ENCODE data around the gene TMEM256.

Gene TMEM256

DNA sequence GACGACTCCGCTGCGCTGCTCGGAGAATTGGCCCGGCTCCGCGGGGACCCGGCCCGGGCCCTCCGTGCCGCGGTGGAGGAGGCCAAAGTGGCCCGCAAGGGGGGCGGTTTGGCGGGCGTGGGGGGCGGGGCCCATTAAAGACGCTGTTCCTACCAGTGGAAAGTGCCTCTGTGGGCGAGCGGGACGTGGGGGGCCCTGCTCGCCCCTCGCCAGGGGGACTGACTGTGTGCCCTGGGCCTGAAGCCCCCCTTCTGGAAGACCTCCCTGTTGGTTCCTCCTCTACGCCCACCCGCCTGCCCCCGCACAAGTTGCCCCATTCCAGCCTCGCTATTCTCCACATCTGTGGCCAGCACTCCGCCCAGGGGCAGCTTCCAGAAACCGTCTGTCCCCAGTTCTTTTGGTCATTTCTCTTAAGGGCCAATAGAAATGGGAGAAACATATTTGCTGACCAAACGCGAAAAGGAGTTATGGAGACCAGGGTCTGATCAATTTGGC lies 33.5 kb upstream of the TMEM256 start:
- Mint-ChIP-seq H3K36me3 (ENCODE audit: low read depth) (peaks cover 9% of the 10 kb centered on the region), H3K27ac (peak overlapping the region; percentile 93), H3K4me3 (peak overlapping the region; percentile 88), H3K27me3 (ENCODE audit: low read depth) (peaks cover 10% of the 10 kb centered on the region), H3K4me1 (ENCODE audit: low read depth) (peaks cover 37% of the 10 kb centered on the region), H3K9me3 (no peaks in the 10 kb centered on the region)

DNA sequence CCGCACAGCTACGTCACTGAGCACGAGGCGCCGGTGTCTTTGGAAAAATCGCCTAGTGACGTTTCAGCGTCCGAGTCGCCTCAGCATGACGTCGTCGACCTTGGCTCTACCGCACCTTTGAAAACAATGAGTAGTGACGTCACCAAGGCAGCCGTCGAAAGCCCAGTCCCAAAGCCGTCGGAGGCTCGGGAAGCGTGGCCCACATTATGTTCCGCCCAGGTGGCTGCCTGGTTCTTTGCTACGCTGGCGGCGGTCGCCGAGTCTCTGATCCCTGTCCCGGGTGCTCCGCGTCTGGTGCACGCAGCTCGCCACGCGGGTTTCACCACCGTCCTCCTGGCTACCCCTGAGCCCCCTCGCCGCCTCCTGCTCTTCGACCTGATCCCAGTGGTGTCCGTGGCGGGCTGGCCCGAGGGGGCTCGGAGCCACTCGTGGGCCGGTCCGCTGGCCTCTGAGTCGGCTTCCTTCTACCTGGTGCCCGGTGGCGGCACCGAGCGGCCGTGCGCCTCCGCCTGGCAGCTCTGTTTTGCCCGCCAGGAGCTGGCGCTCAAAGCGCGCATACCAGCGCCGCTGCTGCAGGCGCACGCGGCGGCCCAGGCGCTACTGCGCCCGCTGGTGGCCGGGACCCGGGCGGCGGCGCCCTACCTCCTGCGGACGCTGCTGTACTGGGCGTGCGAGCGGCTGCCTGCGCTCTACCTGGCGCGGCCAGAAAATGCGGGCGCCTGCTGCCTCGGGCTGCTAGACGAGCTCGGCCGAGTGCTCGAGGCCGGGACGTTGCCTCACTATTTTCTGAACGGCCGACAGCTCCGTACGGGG lies 32.9 kb upstream of the TMEM256 start:
- H3K27ac Mint-ChIP-seq = peak overlapping the region; percentile 97
- no peaks in the 10 kb centered on the region for H3K9me3 Mint-ChIP-seq
- H3K4me1 Mint-ChIP-seq (ENCODE audit: low read depth) = peaks cover 37% of the 10 kb centered on the region
- H3K27me3 Mint-ChIP-seq (ENCODE audit: low read depth) = peaks cover 8% of the 10 kb centered on the region
- peak overlapping the region; percentile 92 for H3K4me3 Mint-ChIP-seq
- peaks cover 8% of the 10 kb centered on the region for H3K36me3 Mint-ChIP-seq (ENCODE audit: low read depth)

DNA sequence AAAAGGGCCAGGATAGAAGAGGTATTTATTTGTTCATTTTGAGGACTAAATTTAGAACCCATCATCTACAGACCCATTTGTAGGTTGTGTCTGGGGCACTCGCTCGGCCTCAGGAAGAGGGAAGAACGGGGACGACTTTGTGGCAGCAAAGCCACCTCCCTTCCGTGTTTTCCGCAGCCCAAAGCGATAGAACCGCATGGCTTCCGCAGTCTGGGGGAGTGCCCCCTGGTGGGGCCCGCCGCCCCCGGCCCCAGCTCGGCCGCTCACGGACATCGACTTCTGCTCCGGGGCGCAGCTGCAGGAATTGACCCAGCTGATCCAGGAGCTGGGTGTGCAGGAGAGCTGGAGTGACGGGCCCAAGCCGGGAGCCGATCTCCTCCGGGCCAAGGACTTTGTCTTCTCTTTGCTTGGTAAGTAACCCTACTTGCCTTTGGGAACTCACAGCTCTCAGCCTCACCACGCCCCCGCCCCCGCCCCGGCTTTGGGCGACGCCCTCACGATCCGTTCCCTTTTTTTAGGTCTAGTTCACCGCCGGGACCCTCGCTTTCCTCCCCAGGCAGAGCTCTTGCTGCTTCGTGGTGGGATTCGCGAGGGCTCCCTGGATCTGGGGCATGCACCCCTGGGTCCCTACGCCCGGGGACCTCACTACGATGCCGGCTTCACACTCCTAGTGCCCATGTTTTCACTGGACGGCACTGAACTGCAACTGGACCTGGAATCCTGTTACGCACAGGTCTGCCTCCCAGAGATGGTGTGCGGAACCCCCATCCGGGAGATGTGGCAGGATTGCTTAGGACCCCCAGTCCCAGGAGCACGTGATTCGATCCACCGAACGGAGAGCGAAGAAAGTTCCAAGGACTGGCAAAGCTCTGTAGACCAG lies 32.0 kb upstream of the TMEM256 start:
- Mint-ChIP-seq H3K4me3 (peak overlapping the region; percentile 92), H3K27ac (peak overlapping the region; percentile 97), H3K9me3 (no peaks in the 10 kb centered on the region), H3K4me1 (ENCODE audit: low read depth) (peaks cover 34% of the 10 kb centered on the region), H3K36me3 (ENCODE audit: low read depth) (peaks cover 8% of the 10 kb centered on the region), H3K27me3 (ENCODE audit: low read depth) (peaks cover 8% of the 10 kb centered on the region)

DNA sequence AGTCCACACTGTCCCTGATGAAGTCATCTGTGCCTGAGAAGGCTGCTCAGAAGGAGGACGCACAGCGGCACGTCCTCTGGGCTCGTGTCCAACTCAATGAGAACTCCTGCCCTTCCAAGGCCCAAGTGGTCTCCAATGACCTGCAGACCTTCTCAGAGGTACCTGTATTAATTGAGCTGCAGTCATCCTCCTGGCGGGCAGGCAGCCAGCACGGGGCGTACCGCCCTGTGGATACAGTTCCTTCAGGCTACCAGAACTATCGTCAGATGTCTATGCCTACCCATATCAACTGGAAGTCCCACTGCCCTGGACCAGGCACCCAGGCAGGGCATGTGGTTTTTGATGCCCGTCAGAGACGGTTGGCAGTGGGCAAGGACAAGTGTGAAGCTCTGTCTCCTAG lies 28.4 kb upstream of the TMEM256 start:
- no peaks in the 10 kb centered on the region for H3K9me3 Mint-ChIP-seq
- H3K36me3 Mint-ChIP-seq (ENCODE audit: low read depth) = no peaks in the 10 kb centered on the region
- H3K4me3 Mint-ChIP-seq = no peak overlapping the region
- no peaks in the 10 kb centered on the region for H3K27me3 Mint-ChIP-seq (ENCODE audit: low read depth)
- H3K4me1 Mint-ChIP-seq (ENCODE audit: low read depth) = peaks cover 13% of the 10 kb centered on the region
- peak overlapping the region; percentile 55 for H3K27ac Mint-ChIP-seq

DNA sequence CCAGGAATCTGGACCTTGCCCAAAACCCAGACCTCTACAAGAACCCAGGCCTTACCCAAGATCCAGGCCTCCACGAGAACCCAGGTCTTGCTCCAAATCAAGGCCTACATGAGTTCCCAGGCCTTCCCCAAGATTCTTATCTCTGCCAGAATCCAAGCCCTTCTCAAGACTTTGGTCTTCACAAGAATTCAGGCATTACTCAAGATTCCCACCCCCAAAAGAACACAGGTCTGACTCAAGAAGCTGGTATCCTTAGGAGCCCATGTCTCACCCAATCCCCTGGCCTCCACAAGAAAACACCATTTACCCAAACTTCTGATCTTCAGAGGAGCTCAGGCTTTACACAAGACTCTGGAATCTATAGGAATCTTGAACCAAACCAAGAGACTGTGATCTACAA lies 27.3 kb upstream of the TMEM256 start:
- Mint-ChIP-seq H3K4me3 (no peak overlapping the region), H3K27ac (peak overlapping the region; percentile 50), H3K27me3 (ENCODE audit: low read depth) (no peaks in the 10 kb centered on the region), H3K9me3 (no peaks in the 10 kb centered on the region), H3K4me1 (ENCODE audit: low read depth) (peaks cover 10% of the 10 kb centered on the region), H3K36me3 (ENCODE audit: low read depth) (no peaks in the 10 kb centered on the region)

DNA sequence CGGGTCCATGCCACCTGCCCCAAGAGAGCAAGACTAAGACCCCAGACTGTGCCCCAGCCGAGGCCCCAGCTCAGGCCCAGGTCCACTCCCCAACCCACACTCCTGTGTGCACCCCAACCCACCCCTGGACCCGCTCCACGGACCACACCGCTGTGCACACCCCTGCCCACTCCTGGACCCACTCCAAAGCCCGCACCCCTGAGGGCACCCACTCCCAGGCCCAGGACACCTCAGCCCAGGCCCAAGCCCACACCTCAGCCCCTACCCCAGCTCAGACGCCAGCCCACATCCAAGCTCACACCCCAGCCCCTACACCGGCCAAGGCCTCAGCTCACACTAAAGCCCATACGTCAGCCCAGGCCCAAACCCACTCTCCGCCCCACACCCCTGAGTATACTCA lies 25.8 kb upstream of the TMEM256 start:
- Mint-ChIP-seq H3K27ac (no peak overlapping the region), H3K27me3 (ENCODE audit: low read depth) (no peaks in the 10 kb centered on the region), H3K9me3 (no peaks in the 10 kb centered on the region), H3K4me1 (ENCODE audit: low read depth) (no peaks in the 10 kb centered on the region), H3K36me3 (ENCODE audit: low read depth) (no peaks in the 10 kb centered on the region), H3K4me3 (no peak overlapping the region)

DNA sequence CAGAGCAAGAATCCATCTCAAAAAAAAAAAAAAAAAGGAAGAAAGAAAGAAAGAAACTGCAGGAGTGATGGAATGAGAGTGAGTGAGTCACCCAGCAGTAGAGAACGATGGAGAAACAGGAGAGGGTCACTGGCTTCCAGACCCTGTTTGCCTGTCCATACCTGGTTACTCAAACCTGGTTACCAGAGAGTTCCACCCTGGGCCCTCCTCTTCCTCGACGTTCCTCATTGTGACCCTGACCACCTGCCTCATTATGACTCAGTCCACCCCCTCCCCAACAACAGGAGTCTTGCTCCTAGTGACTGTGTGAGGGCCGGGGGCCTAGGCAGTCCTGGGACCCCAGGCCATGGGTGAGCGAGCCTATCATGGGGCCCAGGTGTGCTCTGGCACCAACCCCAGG lies 24.7 kb upstream of the TMEM256 start, which contains the start of gene SPEM3:
TSS of gene SPEM3 (plus strand) at position 301 of the 400 bp plus-strand sequence. CDS start at position 347, 46 bp downstream.
- H3K27ac Mint-ChIP-seq = no peak within 1 kb of the TSS

DNA sequence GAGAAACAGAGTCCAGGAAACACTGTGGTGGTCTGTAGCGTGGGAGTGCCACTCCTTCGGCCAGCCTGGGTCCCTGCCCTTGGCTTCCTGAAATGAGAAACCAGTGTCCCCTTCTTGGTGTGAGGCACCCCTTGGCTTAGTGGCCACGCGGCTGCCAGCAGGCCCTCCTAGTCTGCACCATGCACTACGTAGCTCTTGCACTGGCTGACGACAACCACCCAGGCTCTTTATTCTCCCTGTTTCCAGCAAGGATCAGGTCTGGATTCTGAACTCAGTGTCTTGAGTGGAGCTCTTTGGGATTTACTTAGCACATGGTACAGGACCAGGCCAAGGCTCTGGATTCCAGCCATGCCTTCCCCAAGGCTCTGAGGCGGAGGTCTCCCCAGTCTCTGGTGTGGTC lies 23.7 kb upstream of the TMEM256 start:
- no peaks in the 10 kb centered on the region for H3K9me3 Mint-ChIP-seq
- H3K4me1 Mint-ChIP-seq (ENCODE audit: low read depth) = no peaks in the 10 kb centered on the region
- no peak overlapping the region for H3K27ac Mint-ChIP-seq
- no peaks in the 10 kb centered on the region for H3K36me3 Mint-ChIP-seq (ENCODE audit: low read depth)
- H3K27me3 Mint-ChIP-seq (ENCODE audit: low read depth) = no peaks in the 10 kb centered on the region
- no peak overlapping the region for H3K4me3 Mint-ChIP-seq

More for the DNA sequence above, 24.7 kb upstream of the TMEM256 start, which contains the start of gene SPEM3:
- Mint-ChIP-seq H3K36me3 (ENCODE audit: low read depth) (no peaks in the 10 kb centered on the region), H3K4me1 (ENCODE audit: low read depth) (no peaks in the 10 kb centered on the region), H3K9me3 (no peaks in the 10 kb centered on the region), H3K4me3 (no peak within 1 kb of the TSS), H3K27me3 (ENCODE audit: low read depth) (no peaks in the 10 kb centered on the region)

DNA sequence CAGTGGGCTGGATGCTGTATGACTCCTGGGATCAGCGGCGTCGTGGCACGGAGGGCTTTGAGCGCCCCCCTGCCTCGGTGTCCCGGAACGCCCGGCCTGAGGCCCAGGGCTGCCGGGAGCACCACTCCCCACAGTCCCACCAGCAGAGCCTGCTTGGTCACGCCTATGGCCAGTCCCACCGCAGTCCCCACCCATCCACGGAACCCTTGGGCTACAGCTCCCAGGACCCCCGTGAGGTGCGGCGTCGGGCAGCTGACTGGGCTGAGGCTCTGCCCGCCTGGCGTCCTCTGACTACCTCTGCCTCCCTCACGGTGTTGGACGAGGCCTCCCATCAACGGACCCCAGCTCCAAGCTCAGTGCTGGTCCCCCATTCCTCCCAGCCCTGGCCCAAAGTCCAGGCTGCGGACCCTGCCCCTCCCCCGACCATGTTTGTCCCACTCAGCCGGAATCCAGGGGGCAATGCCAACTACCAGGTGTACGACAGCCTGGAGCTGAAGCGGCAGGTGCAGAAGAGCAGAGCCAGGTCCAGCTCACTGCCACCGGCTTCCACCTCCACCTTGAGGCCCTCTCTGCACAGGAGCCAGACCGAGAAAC lies 23.1 kb upstream of the TMEM256 start:
- H3K4me1 Mint-ChIP-seq (ENCODE audit: low read depth) = no peaks in the 10 kb centered on the region
- no peak overlapping the region for H3K27ac Mint-ChIP-seq
- no peaks in the 10 kb centered on the region for H3K9me3 Mint-ChIP-seq
- no peaks in the 10 kb centered on the region for H3K27me3 Mint-ChIP-seq (ENCODE audit: low read depth)
- no peak overlapping the region for H3K4me3 Mint-ChIP-seq
- no peaks in the 10 kb centered on the region for H3K36me3 Mint-ChIP-seq (ENCODE audit: low read depth)

DNA sequence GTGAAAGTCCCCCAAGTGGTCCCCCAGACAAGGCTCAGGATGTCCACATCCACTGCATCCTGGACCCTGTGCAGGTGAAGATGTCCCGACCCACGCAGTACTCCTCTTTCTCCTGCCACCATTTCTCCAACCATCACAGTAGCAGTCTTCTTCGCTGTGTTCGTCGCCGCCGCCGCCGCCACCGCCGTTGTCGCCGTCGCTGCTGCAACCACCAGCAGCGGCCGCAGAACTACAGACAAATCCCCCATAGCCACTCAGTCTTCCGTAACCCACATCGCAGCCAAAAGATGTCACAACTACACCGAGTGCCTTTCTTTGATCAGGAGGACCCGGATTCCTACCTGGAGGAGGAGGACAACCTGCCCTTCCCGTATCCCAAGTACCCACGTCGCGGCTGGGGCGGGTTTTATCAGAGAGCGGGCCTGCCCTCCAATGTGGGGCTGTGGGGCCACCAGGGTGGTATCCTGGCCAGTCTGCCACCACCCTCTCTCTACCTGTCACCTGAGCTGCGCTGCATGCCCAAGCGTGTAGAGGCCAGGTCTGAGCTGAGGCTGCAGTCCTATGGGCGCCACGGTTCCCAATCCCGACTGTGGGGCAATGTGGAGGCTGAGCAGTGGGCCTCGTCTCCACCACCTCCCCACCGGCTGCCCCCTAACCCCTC lies 22.4 kb upstream of the TMEM256 start:
- no peaks in the 10 kb centered on the region for H3K4me1 Mint-ChIP-seq (ENCODE audit: low read depth)
- no peaks in the 10 kb centered on the region for H3K27me3 Mint-ChIP-seq (ENCODE audit: low read depth)
- no peaks in the 10 kb centered on the region for H3K9me3 Mint-ChIP-seq
- H3K36me3 Mint-ChIP-seq (ENCODE audit: low read depth) = no peaks in the 10 kb centered on the region
- no peak overlapping the region for H3K4me3 Mint-ChIP-seq
- no peak overlapping the region for H3K27ac Mint-ChIP-seq

DNA sequence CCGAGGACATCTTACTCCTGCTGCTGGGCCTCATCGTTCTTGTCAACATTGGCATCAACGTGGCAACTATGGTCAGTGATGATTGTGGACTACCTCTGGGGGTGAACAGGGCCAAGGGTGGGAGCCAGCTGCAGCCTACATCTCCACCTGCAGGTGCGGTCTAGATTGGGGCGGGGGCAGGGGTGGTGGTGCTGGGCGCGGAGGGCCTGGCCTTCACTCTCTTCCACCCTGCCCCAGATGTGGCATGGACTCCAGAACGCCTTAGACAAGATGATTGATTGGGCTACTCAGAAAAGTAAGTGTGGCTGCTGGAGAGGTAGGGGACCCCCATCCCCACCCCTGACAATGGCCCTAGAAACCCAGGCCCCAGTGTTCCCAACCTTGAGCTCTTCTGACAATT lies 21.9 kb upstream of the TMEM256 start:
- no peaks in the 10 kb centered on the region for H3K27me3 Mint-ChIP-seq (ENCODE audit: low read depth)
- no peaks in the 10 kb centered on the region for H3K36me3 Mint-ChIP-seq (ENCODE audit: low read depth)
- H3K4me3 Mint-ChIP-seq = no peak overlapping the region
- H3K27ac Mint-ChIP-seq = no peak overlapping the region
- H3K9me3 Mint-ChIP-seq = no peaks in the 10 kb centered on the region
- H3K4me1 Mint-ChIP-seq (ENCODE audit: low read depth) = no peaks in the 10 kb centered on the region

DNA sequence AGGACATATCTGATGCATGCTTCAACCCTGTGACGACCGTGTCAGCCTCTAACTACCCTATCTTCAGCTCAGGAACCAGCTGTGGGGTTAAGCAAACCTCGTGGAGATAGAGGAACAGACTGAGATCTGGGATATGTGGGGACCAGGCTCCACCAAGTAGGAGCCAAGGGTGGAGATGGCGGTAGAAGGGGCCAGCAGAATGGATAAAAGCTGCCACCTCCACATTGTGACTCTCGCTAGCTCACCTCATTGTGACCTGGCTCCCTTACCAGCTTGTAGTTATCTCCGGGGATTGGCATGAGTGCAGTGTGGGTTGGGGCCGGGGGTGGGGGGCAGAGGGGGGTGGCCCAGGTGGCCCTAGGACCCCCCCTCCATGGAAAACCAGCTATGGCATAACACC lies 21.4 kb upstream of the TMEM256 start, which contains the start of gene SPEM2:
TSS of gene SPEM2 (plus strand) at position 301 of the 400 bp plus-strand sequence. CDS start at position 374, 73 bp downstream.
- no peak within 1 kb of the TSS for H3K4me3 Mint-ChIP-seq
- no peaks in the 10 kb centered on the region for H3K9me3 Mint-ChIP-seq
- no peaks in the 10 kb centered on the region for H3K27me3 Mint-ChIP-seq (ENCODE audit: low read depth)
- H3K27ac Mint-ChIP-seq = no peak within 1 kb of the TSS
- no peaks in the 10 kb centered on the region for H3K4me1 Mint-ChIP-seq (ENCODE audit: low read depth)
- H3K36me3 Mint-ChIP-seq (ENCODE audit: low read depth) = no peaks in the 10 kb centered on the region

DNA sequence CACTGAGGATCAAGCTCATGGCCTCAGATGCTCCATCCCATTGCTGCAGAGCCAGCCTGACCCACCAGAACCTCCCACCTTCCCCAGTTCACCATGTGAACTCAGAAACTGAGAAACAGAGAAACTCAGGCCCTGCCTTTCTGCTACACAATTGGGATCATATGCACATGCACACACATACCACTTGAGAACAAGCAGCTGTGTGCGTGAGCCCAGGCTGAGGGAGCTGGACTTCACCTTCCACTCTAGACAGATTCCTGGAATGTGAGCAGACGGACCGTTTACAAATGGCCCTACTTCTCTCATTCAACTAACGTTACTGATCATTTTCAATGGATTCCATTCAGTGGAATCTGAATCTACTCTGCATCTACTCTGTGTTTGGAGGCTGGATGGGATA lies 19.8 kb upstream of the TMEM256 start:
- no peak overlapping the region for H3K27ac Mint-ChIP-seq
- H3K27me3 Mint-ChIP-seq (ENCODE audit: low read depth) = no peaks in the 10 kb centered on the region
- no peaks in the 10 kb centered on the region for H3K36me3 Mint-ChIP-seq (ENCODE audit: low read depth)
- no peaks in the 10 kb centered on the region for H3K9me3 Mint-ChIP-seq
- H3K4me1 Mint-ChIP-seq (ENCODE audit: low read depth) = no peaks in the 10 kb centered on the region
- H3K4me3 Mint-ChIP-seq = no peak overlapping the region

DNA sequence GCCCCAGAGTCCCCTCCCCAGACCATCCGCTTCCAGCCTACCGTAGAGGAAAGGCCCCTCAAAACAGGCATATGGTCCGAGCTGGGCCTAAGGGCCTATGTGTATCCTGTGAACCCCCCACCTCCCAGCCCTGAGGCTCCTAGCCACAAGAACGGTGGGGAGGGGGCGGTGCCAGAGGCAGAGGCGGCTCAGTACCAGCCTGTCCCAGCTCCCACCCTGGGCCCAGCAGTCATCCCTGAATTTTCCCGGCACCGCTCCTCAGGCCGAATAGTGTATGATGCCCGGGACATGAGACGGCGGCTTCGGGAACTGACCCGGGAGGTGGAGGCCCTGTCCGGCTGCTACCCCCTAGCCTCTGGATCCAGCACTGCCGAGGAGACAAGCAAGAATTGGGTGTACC lies 17.3 kb upstream of the TMEM256 start:
- Mint-ChIP-seq H3K27ac (no peak overlapping the region), H3K9me3 (no peaks in the 10 kb centered on the region), H3K4me3 (no peak overlapping the region), H3K36me3 (ENCODE audit: low read depth) (no peaks in the 10 kb centered on the region), H3K4me1 (ENCODE audit: low read depth) (no peaks in the 10 kb centered on the region), H3K27me3 (ENCODE audit: low read depth) (no peaks in the 10 kb centered on the region)
